ENCODE data around the gene SCYGR4.
"Not testable (repeated sequence)": the region's sequence is repeated elsewhere in the genome, so short reads cannot be mapped to it uniquely, and the experiment has no call there.

The SCYGR4 gene

GRCh38 chr2:227617316-227618230, at the start of gene SCYGR4:
TSS of gene SCYGR4 (plus strand) at chr2:227617498. CDS start at chr2:227617498, 0 bp downstream.
- in situ Hi-C loops (cut with MboI; ENCODE audit: low sequenced_read_pairs): no loop called here

- in situ Hi-C loops (cut with MboI; ENCODE audit: low sequenced_read_pairs): no loop called here
Observed at GRCh38 chr2:227568852-227569169, 48.5 kb upstream of the SCYGR4 start.

- in situ Hi-C loops (cut with MboI; ENCODE audit: low sequenced_read_pairs): no loop called here
Observed at GRCh38 chr2:227570615-227571014, 46.7 kb upstream of the SCYGR4 start.

GRCh38 chr2:227576110-227576509, 41.2 kb upstream of the SCYGR4 start:
- in situ Hi-C loops (cut with MboI; ENCODE audit: low sequenced_read_pairs): no loop called here

GRCh38 chr2:227576812-227577211, 40.5 kb upstream of the SCYGR4 start:
- in situ Hi-C loops (cut with MboI; ENCODE audit: low sequenced_read_pairs): no loop called here

GRCh38 chr2:227577555-227577954, 39.7 kb upstream of the SCYGR4 start:
- in situ Hi-C loops (cut with MboI; ENCODE audit: low sequenced_read_pairs): no loop called here

- in situ Hi-C loops (cut with MboI; ENCODE audit: low sequenced_read_pairs): no loop called here
Observed at GRCh38 chr2:227578642-227579041, 38.7 kb upstream of the SCYGR4 start.

GRCh38 chr2:227579791-227580190, 37.5 kb upstream of the SCYGR4 start:
- in situ Hi-C loops (cut with MboI; ENCODE audit: low sequenced_read_pairs): no loop called here

GRCh38 chr2:227582369-227582768, 34.9 kb upstream of the SCYGR4 start:
- in situ Hi-C loops (cut with MboI; ENCODE audit: low sequenced_read_pairs): no loop called here

- in situ Hi-C loops (cut with MboI; ENCODE audit: low sequenced_read_pairs): no loop called here
Observed at GRCh38 chr2:227592694-227593387, 24.5 kb upstream of the SCYGR4 start.

- in situ Hi-C loops (cut with MboI; ENCODE audit: low sequenced_read_pairs): no loop called here
Observed at GRCh38 chr2:227595797-227596196, 21.5 kb upstream of the SCYGR4 start.

- in situ Hi-C loops (cut with MboI; ENCODE audit: low sequenced_read_pairs): no loop called here
Observed at GRCh38 chr2:227597036-227597435, 20.3 kb upstream of the SCYGR4 start.

- in situ Hi-C loops (cut with MboI; ENCODE audit: low sequenced_read_pairs): no loop called here
Observed at GRCh38 chr2:227597998-227598397, 19.3 kb upstream of the SCYGR4 start.

GRCh38 chr2:227598835-227599503, 18.3 kb upstream of the SCYGR4 start, which contains the start of gene SCYGR2:
TSS of gene SCYGR2 (plus strand) at chr2:227598893. CDS start at chr2:227598893, 0 bp downstream.
- in situ Hi-C loops (cut with MboI; ENCODE audit: low sequenced_read_pairs): not testable (repeated sequence)

- in situ Hi-C loops (cut with MboI; ENCODE audit: low sequenced_read_pairs): no loop called here
Observed at GRCh38 chr2:227602358-227602757, 14.9 kb upstream of the SCYGR4 start.

GRCh38 chr2:227606476-227606875, 10.8 kb upstream of the SCYGR4 start:
- in situ Hi-C loops (cut with MboI; ENCODE audit: low sequenced_read_pairs): no loop called here

GRCh38 chr2:227607941-227608340, 9.4 kb upstream of the SCYGR4 start:
- in situ Hi-C loops (cut with MboI; ENCODE audit: low sequenced_read_pairs): no loop called here

- in situ Hi-C loops (cut with MboI; ENCODE audit: low sequenced_read_pairs): no loop called here
Observed at GRCh38 chr2:227608561-227609338, 8.5 kb upstream of the SCYGR4 start.

- in situ Hi-C loops (cut with MboI; ENCODE audit: low sequenced_read_pairs): no loop called here
Observed at GRCh38 chr2:227610123-227610522, 7.2 kb upstream of the SCYGR4 start.

- in situ Hi-C loops (cut with MboI; ENCODE audit: low sequenced_read_pairs): no loop called here
Observed at GRCh38 chr2:227612546-227613271, 4.6 kb upstream of the SCYGR4 start.
